SJCRH30 (cell line): Measurements from ENCODE around the gene WDR49. TPM values are rescaled to one million over a fixed set of nuclear protein-coding genes. Genes with fewer than 3 reads are reported as not detected.

Experiments
- DNase-seq, 2 experiments: peaks; one replicate each; pipeline ENCODE4 v3.0.0-alpha.2; 2015 to 2020
- H3K27ac ChIP-seq: fragments of 250-450 bp; sonication (Bioruptor Pico); 2 replicates; pipeline ENCODE4 v1.5.1; 2020; ENCODE audit warnings: mild to moderate bottlenecking, moderate library complexity
- H3K27me3 ChIP-seq: fragments of 250-450 bp; sonication (Bioruptor Pico); 2 replicates; pipeline ENCODE4 v1.5.1; 2020; ENCODE audit warnings: mild to moderate bottlenecking, moderate library complexity
- H3K36me3 ChIP-seq: fragments of 250-450 bp; sonication (Bioruptor Pico); 2 replicates; pipeline ENCODE4 v1.5.1; 2020; ENCODE audit warnings: mild to moderate bottlenecking, moderate library complexity
- H3K4me1 ChIP-seq: fragments of 250-450 bp; sonication (Bioruptor Pico); 2 replicates; pipeline ENCODE4 v1.5.1; 2020; ENCODE audit warnings: mild to moderate bottlenecking, moderate library complexity
- H3K4me3 ChIP-seq: fragments of 250-450 bp; sonication (Bioruptor Pico); 2 replicates; pipeline ENCODE4 v1.5.1; 2020; ENCODE audit warnings: mild to moderate bottlenecking, moderate library complexity
- H3K9me3 ChIP-seq: fragments of 250-450 bp; sonication (Bioruptor Pico); replicated peaks from 2 replicates; pipeline ENCODE4 v1.5.1; 2020; ENCODE audit warnings: mild to moderate bottlenecking, moderate library complexity
- total RNA-seq: library from RNA; depleted of rRNA; stranded (reverse); fragments of >200 nt; shearing (Covaris generic); gene quantifications from 2 replicates; pipeline ENCODE4 v1.2.3, GENCODE V29; 2014; rRNA removed

WDR49 gene
- not detected in 2 replicates for total RNA-seq

- Histone ChIP-seq H3K36me3 (no peaks in the 10 kb centered on the region), H3K27me3 (no peaks in the 10 kb centered on the region), H3K27ac (no peak within 1 kb of the TSS), H3K4me1 (no peaks in the 10 kb centered on the region), H3K9me3 (no peaks in the 10 kb centered on the region), H3K4me3 (no peak within 1 kb of the TSS)
- DNase-seq: no peak
These were observed at the start of gene WDR49 for GRCh38 chr3:167653760-167654159. TSS of gene WDR49 (minus strand) at chr3:167653942. CDS start at chr3:167653425, 517 bp downstream.

DNA sequence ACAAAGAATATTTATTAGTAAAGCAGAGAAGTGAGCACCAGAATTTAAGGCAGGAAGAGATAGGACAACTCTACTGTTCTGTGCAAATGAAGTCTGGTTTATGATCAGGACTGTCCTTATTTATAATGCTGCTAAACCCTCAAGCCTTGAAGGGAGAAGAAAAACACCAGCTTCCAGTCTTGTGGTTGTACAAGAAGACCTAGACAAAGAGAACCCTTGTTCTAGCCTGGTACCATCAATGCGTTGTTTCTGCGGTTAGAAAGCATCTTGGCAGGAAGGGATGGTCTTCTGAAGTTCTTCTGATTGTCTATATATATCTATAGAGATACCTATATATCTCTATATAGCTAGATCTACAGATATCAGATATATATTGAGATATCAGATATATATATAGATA lies 47.2 kb upstream of the WDR49 start:
- Histone ChIP-seq H3K36me3 (peaks cover 10% of the 10 kb centered on the region; the same call in 1 of the 2 replicates), H3K4me1 (no peaks in the 10 kb centered on the region), H3K27me3 (no peaks in the 10 kb centered on the region), H3K27ac (no peak overlapping the region), H3K4me3 (no peak overlapping the region), H3K9me3 (no peaks in the 10 kb centered on the region)
- DNase-seq: no peak

DNA sequence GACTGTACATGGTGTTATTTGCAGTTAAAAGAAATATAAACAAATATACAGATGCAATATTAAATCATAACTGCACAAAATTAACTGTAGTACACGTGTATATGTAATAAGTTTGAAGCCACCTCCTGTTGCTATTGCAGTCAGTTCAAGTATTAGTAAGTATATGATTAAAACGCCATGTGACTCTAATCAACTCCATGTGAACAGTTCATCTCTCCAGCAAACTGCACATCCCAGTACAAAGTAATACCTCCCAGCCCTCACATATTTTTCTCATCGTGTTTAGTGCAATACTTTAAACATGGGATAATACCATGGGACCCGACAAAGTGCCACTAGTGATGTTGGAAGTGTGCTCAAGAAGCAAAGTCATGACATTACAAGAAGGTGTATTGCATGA lies 46.3 kb upstream of the WDR49 start:
- no peaks in the 10 kb centered on the region for H3K27me3 ChIP-seq
- H3K4me3 ChIP-seq: no peak overlapping the region
- no peak overlapping the region for H3K27ac ChIP-seq
- H3K4me1 ChIP-seq: no peaks in the 10 kb centered on the region
- H3K36me3 ChIP-seq: peaks cover 10% of the 10 kb centered on the region
- DNase-seq: no peak
- no peaks in the 10 kb centered on the region for H3K9me3 ChIP-seq

DNA sequence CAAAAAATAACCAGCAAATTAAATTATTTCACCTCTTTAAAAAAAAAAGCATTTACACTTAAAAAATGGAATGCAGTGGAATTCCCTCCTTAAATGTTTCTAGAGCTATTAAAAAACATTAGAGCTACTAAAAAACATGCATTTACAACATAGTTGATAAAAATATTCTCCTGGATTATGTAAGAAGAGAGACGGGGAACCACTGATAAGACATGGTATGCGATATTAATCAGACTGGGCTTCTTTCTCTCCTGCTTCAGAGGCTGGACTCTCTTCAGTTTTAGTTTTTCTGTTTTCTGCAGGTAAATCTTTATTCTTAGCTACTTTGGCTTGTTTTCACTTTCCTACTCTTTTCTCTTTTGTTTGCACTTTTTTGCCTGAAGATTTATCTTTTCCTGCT lies 40.4 kb upstream of the WDR49 start:
- Histone ChIP-seq H3K4me3 (no peak overlapping the region), H3K9me3 (no peaks in the 10 kb centered on the region), H3K27ac (no peak overlapping the region), H3K4me1 (no peaks in the 10 kb centered on the region), H3K27me3 (no peaks in the 10 kb centered on the region), H3K36me3 (peaks cover 2% of the 10 kb centered on the region)
- no peak for DNase-seq

DNA sequence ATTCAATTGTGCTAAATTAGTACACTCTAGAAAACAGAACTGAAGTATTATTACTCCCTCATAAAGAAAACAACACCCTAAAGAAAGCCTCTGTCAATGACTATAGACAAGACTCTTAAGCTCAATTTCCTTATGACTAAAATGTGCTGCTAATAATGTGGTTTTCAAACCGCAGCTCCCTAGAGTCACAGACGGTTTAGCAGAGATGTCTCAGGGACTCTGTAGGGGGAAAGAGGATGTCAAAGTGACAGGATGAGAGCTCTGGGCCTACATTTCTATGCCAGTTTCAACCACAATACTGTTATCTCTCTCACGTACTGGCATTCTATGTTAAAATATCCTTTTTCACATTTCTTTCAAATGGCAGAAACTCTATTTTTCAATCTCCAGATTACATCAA lies 37.6 kb upstream of the WDR49 start:
- H3K4me1 ChIP-seq: no peaks in the 10 kb centered on the region
- DNase-seq: no peak
- H3K36me3 ChIP-seq: peaks cover 8% of the 10 kb centered on the region

DNA sequence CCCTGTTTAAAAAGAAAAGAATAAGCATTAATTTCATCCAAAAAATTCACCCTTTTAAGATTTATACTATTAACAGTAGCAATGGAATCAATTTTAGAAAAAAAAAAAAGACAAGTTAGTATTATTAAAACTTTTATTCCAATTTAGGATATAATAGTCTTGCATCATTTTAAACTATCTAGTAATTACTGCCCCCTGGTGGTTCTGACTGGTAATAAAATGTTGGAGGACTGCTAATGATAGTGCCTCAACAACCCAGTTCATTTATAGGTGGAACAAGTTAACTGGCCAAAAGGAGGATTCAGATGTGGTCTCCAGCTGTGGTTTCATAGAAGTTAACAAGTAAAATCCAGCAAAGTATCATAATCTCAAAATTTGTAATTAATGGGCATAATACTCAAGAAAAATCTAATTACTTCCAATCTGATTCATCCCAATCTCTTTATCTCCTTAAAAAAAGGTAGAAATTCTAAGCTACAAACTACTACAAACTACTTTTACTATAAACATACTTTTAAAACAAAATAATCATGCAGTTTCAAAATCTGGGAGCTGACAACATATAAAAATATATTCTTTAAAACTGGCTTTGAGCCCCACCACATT lies 30.7 kb upstream of the WDR49 start:
- peak; percentile 30 to 74 for DNase-seq
- no peak overlapping the region for H3K4me3 ChIP-seq
- no peak overlapping the region for H3K27ac ChIP-seq
- peaks cover 9% of the 10 kb centered on the region for H3K36me3 ChIP-seq
- H3K9me3 ChIP-seq: no peaks in the 10 kb centered on the region
- no peaks in the 10 kb centered on the region for H3K4me1 ChIP-seq
- H3K27me3 ChIP-seq: no peaks in the 10 kb centered on the region

More for the DNA sequence above, 37.6 kb upstream of the WDR49 start:
- no peaks in the 10 kb centered on the region for H3K9me3 ChIP-seq
- no peaks in the 10 kb centered on the region for H3K27me3 ChIP-seq
- H3K27ac ChIP-seq: no peak overlapping the region
- no peak overlapping the region for H3K4me3 ChIP-seq

DNA sequence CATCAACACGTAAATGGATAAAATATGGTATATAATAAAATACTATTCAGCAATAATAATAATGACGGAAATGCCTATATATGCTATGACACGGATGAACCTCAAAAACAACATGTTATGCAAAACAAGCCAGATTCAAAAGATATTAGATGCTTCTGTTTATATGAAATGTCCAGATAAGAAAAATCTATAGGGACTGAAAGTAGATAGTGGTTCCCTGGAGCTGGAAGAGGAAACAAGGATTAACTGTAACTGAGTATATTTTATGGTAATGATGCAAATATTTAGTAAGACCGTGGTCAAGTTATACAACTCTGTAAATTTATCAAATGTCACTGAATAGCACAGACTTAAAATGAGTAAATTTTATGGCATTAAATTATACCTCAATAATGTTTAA lies 25.8 kb upstream of the WDR49 start:
- no peaks in the 10 kb centered on the region for H3K27me3 ChIP-seq
- H3K9me3 ChIP-seq: no peaks in the 10 kb centered on the region
- no peaks in the 10 kb centered on the region for H3K4me1 ChIP-seq
- no peak overlapping the region for H3K4me3 ChIP-seq
- H3K27ac ChIP-seq: no peak overlapping the region
- peaks cover 3% of the 10 kb centered on the region; the same call in 1 of the 2 replicates for H3K36me3 ChIP-seq
- no peak for DNase-seq

GRCh38 chr3:167675848-167676247 lies 22.1 kb upstream of the WDR49 start:
- H3K36me3 ChIP-seq: no peaks in the 10 kb centered on the region; the same call in 1 of the 2 replicates
- no peak overlapping the region for H3K27ac ChIP-seq
- no peak overlapping the region for H3K4me3 ChIP-seq
- no peak for DNase-seq
- no peaks in the 10 kb centered on the region for H3K4me1 ChIP-seq
- H3K9me3 ChIP-seq: no peaks in the 10 kb centered on the region
- H3K27me3 ChIP-seq: no peaks in the 10 kb centered on the region

GRCh38 chr3:167673221-167673620 lies 19.5 kb upstream of the WDR49 start:
- Histone ChIP-seq H3K9me3 (no peaks in the 10 kb centered on the region), H3K27ac (no peak overlapping the region), H3K4me3 (no peak overlapping the region), H3K4me1 (no peaks in the 10 kb centered on the region), H3K27me3 (no peaks in the 10 kb centered on the region), H3K36me3 (no peaks in the 10 kb centered on the region; the same call in 1 of the 2 replicates)
- DNase-seq: no peak

DNA sequence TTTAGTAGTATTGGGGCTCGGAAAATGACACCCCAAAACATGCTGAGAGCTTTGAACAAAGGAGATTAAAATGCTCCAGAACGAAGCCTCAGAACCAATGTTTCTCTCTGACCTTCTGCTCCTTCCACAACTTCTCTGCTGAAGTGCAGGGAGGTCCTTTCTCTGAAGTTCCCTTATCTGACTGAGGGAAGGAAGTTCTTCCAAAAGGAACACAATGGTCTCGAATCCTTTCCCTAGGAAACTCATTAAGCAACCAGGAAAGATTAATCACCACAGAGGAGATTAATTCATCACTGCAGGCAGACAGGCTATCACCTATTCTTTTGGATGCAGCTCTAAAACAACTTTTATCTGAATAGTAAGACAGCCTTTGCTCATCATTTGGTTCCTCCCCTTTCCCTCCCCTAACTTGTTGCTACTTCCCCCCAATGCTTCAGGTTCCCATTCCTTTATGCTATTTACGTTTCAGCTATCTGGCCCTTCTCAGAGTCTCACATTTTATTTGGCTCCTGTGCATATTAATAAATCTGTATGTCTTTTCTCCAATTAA lies 18.2 kb upstream of the WDR49 start:
- DNase-seq: no peak
- H3K36me3 ChIP-seq: no peaks in the 10 kb centered on the region; the same call in 1 of the 2 replicates
- H3K9me3 ChIP-seq: no peaks in the 10 kb centered on the region
- H3K4me3 ChIP-seq: no peak overlapping the region
- no peaks in the 10 kb centered on the region for H3K4me1 ChIP-seq
- no peak overlapping the region for H3K27ac ChIP-seq
- H3K27me3 ChIP-seq: no peaks in the 10 kb centered on the region

DNA sequence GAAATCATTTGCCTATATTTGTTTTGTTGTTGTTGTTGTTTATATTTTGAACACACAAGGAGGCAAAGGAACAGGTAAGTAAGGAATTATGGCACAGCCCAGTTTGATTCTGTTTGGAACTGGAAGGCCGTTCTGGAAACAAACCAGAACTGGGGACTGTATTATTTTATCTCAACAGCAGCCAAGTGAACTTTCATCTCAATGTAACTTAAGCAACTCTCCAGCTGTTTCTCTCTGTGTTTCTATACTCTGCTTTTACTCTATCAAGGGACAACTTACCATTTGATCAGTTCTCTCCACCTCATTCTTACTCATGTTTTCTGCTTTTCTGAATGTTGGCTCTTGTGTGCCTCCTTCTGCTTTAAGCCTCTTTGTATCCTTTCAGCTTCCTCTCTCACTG lies 16.0 kb upstream of the WDR49 start:
- H3K27me3 ChIP-seq: no peaks in the 10 kb centered on the region
- no peak overlapping the region for H3K4me3 ChIP-seq
- no peaks in the 10 kb centered on the region for H3K36me3 ChIP-seq
- H3K4me1 ChIP-seq: no peaks in the 10 kb centered on the region
- H3K9me3 ChIP-seq: no peaks in the 10 kb centered on the region
- H3K27ac ChIP-seq: no peak overlapping the region
- DNase-seq: no peak

GRCh38 chr3:167668651-167669050 lies 14.9 kb upstream of the WDR49 start:
- no peaks in the 10 kb centered on the region for H3K9me3 ChIP-seq
- no peak overlapping the region for H3K4me3 ChIP-seq
- H3K27me3 ChIP-seq: no peaks in the 10 kb centered on the region
- H3K4me1 ChIP-seq: no peaks in the 10 kb centered on the region
- DNase-seq: no peak
- H3K27ac ChIP-seq: no peak overlapping the region
- no peaks in the 10 kb centered on the region for H3K36me3 ChIP-seq

DNA sequence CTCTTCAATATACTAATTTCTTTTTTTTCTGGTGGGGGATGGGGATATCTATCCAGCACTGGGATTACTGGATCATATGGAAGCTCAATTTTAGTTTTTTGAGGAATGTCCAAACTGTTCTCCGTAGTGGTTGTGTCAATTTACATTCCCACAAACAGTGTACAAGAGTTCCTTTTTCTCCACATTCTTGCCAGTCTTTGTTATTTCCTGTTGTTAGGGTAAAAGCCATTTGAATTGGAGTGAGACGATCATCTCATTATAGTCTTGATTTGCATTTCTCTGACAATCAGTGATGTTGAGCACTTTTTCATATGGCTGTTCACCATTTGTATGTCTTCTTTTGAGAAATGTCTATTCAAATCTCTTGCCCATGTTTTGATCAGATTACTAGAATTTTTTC lies 12.8 kb upstream of the WDR49 start:
- no peak overlapping the region for H3K4me3 ChIP-seq

DNA sequence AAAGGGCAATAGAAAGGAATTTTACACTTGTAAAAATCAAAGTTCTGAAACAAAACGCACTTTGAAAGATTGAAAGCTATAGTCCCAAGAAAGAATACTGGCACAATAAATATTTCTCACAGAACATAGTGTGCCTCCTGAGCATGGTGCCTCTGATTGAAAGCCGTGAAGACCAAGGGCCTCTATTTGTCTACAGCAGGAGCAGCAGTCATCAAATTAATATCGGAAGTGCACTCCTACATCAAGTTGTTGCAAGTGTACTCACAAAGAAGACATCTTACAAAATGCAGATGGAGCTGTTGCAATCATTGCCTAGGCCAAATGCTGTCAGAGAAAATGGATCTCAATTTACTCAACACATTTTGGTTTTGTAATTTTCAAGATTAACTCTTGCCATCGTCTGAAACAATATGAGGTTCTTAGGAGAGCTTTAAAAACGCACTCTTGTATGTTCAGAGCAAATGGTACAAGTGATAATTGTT lies 9.2 kb upstream of the WDR49 start:
- no peaks in the 10 kb centered on the region for H3K27me3 ChIP-seq
- H3K36me3 ChIP-seq: no peaks in the 10 kb centered on the region
- H3K4me3 ChIP-seq: no peak overlapping the region
- H3K27ac ChIP-seq: no peak overlapping the region
- no peaks in the 10 kb centered on the region for H3K4me1 ChIP-seq
- DNase-seq: no peak
- H3K9me3 ChIP-seq: no peaks in the 10 kb centered on the region

More for the DNA sequence above, 12.8 kb upstream of the WDR49 start:
- H3K27ac ChIP-seq: no peak overlapping the region
- DNase-seq: no peak
- H3K4me1 ChIP-seq: no peaks in the 10 kb centered on the region
- no peaks in the 10 kb centered on the region for H3K36me3 ChIP-seq
- H3K9me3 ChIP-seq: no peaks in the 10 kb centered on the region
- no peaks in the 10 kb centered on the region for H3K27me3 ChIP-seq

GRCh38 chr3:167657684-167658225 lies 4.0 kb upstream of the WDR49 start:
- Histone ChIP-seq H3K9me3 (no peaks in the 10 kb centered on the region), H3K27me3 (no peaks in the 10 kb centered on the region), H3K4me3 (no peak overlapping the region), H3K36me3 (no peaks in the 10 kb centered on the region), H3K4me1 (no peaks in the 10 kb centered on the region), H3K27ac (no peak overlapping the region)
- DNase-seq: no peak

- H3K27ac ChIP-seq: no peak overlapping the region
- H3K9me3 ChIP-seq: no peaks in the 10 kb centered on the region
- DNase-seq: no peak
- no peaks in the 10 kb centered on the region for H3K4me1 ChIP-seq
- no peak overlapping the region for H3K4me3 ChIP-seq
- no peaks in the 10 kb centered on the region for H3K27me3 ChIP-seq
- no peaks in the 10 kb centered on the region for H3K36me3 ChIP-seq
These were observed 3.1 kb upstream of the WDR49 start for GRCh38 chr3:167656821-167657220.
